SU-DHL-6 (cell line): ENCODE data around the gene DRP2.

Experiments used
- H2AFZ ChIP-seq: fragments of 200-600 bp; sonication (generic); 2 replicates; pipeline ENCODE4 v1.6.1; 2014; ENCODE audit warnings: low read depth, mild to moderate bottlenecking, moderate library complexity, mixed read lengths, antibody characterized with exemption, low read length; ENCODE audit not compliant: severe bottlenecking
- H3F3A ChIP-seq: fragments of 200-600 bp; shearing (Covaris generic); 2 replicates; pipeline ENCODE4 v1.6.0; 2016; ENCODE audit warnings: antibody characterized with exemption, mild to moderate bottlenecking; ENCODE audit not compliant: insufficient read depth
- H3K27ac ChIP-seq: fragments of 200-600 bp; sonication (generic); 2 replicates; pipeline ENCODE4 v1.5.1; 2016; ENCODE audit warnings: low read depth, mild to moderate bottlenecking, low read length, moderate library complexity, mixed read lengths
- H3K27me3 ChIP-seq: fragments of 200-600 bp; sonication (generic), shearing (Covaris generic); 2 replicates; pipeline ENCODE4 v1.6.0; 2014; ENCODE audit warnings: mild to moderate bottlenecking, low read length
- H3K36me3 ChIP-seq: fragments of 200-600 bp; sonication (generic); 2 replicates; pipeline ENCODE4 v1.6.1; 2014; ENCODE audit warnings: mild to moderate bottlenecking, low read length, mixed read lengths
- H3K4me2 ChIP-seq: fragments of 300-600, 200-600 bp; shearing (Covaris generic), sonication (generic); 2 replicates; pipeline ENCODE4 v1.6.0; 2014; ENCODE audit warnings: low read length, low read depth, mild to moderate bottlenecking; ENCODE audit not compliant: poor library complexity, severe bottlenecking
- H3K4me3 ChIP-seq: fragments of 200-600 bp; sonication (generic); 2 replicates; pipeline ENCODE4 v1.5.1; 2014; ENCODE audit warnings: antibody characterized with exemption, low read length, mild to moderate bottlenecking, mixed read lengths; ENCODE audit not compliant: insufficient read depth, poor library complexity, severe bottlenecking
- H3K79me2 ChIP-seq: fragments of 200-600 bp; sonication (generic); 2 replicates; pipeline ENCODE4 v1.6.1; 2014; ENCODE audit warnings: mild to moderate bottlenecking, low read length, moderate library complexity; ENCODE audit not compliant: insufficient read depth
- H3K9ac ChIP-seq: fragments of 200-600 bp; sonication (generic); 2 replicates; pipeline ENCODE4 v1.7.0; 2014; ENCODE audit warnings: mild to moderate bottlenecking, low read length
- H3K9me2 ChIP-seq: fragments of 200-600 bp; sonication (generic); replicated peaks from 2 replicates; pipeline ENCODE4 v1.6.1; 2014; ENCODE audit warnings: low read length; ENCODE audit not compliant: insufficient read depth
- H3K9me3 ChIP-seq: fragments of 200-600 bp; sonication (generic); 2 replicates; pipeline ENCODE4 v1.6.1; 2014; ENCODE audit warnings: low read length, mixed read lengths; ENCODE audit not compliant: insufficient read depth
- H4K20me1 ChIP-seq: fragments of 200-600 bp; sonication (generic); 2 replicates; pipeline ENCODE4 v1.6.1; 2014; ENCODE audit warnings: low read depth, mild to moderate bottlenecking, antibody characterized with exemption, low read length, moderate library complexity, mixed read lengths
- EZH2phosphoT487 ChIP-seq: fragments of 200-600 bp; sonication (generic), shearing (Covaris generic); conservative IDR thresholded peaks from 2 replicates; pipeline ENCODE4 v1.6.1; 2018; ENCODE audit warnings: mild to moderate bottlenecking, antibody characterized with exemption, low read length, moderate library complexity, mixed read lengths
- TF ChIP-seq, protein P1 (sequence below): fragments of 200-600 bp; sonication (generic); IDR thresholded peaks from one replicate; pipeline ENCODE4 v1.5.1; 2017; ENCODE audit warnings: antibody characterized with exemption, mild to moderate bottlenecking, low read length, moderate library complexity; ENCODE audit not compliant: insufficient read depth, poor library complexity, severe bottlenecking

Gene DRP2

DNA sequence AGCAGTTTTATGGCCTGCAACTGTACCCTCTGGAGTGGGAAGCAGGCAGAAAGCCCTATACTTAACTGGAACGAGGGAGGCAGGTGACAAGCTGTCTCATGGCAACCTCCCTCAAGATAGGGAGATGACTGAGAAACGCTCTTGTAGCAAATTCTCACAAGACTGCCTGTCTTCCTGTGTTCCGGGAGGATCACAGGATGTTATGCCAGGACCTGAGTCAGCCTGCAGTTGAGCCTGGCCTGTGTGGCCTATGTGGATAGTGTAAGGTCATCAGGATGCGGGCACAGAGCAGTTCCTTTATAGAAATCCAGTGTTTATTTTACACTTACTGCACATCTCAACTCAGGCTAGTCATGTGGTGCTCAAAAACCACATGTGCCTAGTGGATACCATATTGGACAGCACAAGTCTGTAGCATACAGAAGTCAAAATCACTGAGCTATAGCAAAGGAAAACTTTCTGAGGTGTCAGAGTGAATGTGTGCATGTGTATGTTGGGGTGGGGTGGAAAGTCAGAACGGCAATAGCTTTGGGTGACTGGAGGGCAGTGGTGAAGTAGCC, 46.4 kb downstream of the DRP2 start:
- no peaks in the 10 kb centered on the region for H3K36me3 ChIP-seq
- no peak overlapping the region for H2AFZ ChIP-seq
- H3K9me2 ChIP-seq, result no peaks in the 10 kb centered on the region
- no peaks in the 10 kb centered on the region for H3K27me3 ChIP-seq
- H3K4me2 ChIP-seq, result no peak overlapping the region
- H3K9ac ChIP-seq, result no peak overlapping the region
- H3K4me3 ChIP-seq, result no peak overlapping the region
- no peaks in the 10 kb centered on the region for H3F3A ChIP-seq
- no peaks in the 10 kb centered on the region for H3K9me3 ChIP-seq
- H3K79me2 ChIP-seq, result no peaks in the 10 kb centered on the region
- no peaks in the 10 kb centered on the region for H4K20me1 ChIP-seq
- no peak overlapping the region for H3K27ac ChIP-seq
- no peak for TF ChIP-seq EZH2phosphoT487
- TF ChIP-seq, protein P1, sequence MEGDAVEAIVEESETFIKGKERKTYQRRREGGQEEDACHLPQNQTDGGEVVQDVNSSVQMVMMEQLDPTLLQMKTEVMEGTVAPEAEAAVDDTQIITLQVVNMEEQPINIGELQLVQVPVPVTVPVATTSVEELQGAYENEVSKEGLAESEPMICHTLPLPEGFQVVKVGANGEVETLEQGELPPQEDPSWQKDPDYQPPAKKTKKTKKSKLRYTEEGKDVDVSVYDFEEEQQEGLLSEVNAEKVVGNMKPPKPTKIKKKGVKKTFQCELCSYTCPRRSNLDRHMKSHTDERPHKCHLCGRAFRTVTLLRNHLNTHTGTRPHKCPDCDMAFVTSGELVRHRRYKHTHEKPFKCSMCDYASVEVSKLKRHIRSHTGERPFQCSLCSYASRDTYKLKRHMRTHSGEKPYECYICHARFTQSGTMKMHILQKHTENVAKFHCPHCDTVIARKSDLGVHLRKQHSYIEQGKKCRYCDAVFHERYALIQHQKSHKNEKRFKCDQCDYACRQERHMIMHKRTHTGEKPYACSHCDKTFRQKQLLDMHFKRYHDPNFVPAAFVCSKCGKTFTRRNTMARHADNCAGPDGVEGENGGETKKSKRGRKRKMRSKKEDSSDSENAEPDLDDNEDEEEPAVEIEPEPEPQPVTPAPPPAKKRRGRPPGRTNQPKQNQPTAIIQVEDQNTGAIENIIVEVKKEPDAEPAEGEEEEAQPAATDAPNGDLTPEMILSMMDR, result no peak

DNA sequence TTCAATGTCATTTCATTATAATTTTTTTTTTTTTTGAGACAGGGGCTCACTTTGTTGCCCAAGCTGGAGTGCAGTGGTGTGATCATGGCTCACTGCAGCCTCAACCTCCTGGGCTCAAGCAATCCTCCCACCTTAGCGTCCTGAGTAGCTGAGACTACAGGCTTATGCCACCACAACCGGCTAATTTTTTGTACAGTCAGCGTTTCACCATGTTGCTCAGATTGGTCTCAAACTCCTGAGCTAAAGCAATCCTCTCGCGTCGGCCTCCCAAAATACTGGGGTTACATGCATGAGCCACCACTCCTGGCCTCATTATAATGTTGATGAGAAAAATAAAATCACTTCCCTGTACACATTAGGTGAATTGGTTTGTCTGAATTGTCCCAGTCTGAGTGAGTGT, 54.6 kb downstream of the DRP2 start:
- Histone ChIP-seq H3K4me2 (no peak overlapping the region), H2AFZ (no peak overlapping the region), H4K20me1 (no peaks in the 10 kb centered on the region), H3K79me2 (no peaks in the 10 kb centered on the region), H3K4me3 (no peak overlapping the region), H3K27ac (no peak overlapping the region), H3K9ac (no peak overlapping the region), H3K9me2 (no peaks in the 10 kb centered on the region), H3F3A (no peaks in the 10 kb centered on the region), H3K27me3 (no peaks in the 10 kb centered on the region), H3K36me3 (no peaks in the 10 kb centered on the region), H3K9me3 (no peaks in the 10 kb centered on the region)
- TF ChIP-seq, protein P1, result no peak
- TF ChIP-seq EZH2phosphoT487, result no peak

DNA sequence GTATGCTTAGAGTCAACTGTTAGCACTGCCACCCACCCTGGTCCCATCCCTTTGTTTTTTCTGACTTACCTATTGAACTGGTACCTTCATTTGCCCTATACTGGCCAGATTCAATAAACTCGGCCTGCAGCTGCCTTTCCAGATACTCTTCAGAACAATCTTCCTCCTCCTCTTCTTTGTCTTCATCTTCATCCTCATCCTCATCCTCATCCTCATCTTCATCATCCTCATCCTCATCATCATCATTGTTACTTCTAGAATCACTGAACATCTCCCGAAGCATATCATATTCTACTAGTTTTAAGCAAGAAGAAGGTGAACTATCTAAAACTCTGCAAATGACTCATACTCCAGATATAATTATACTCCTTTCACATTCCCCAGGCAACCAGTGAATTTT, 56.7 kb downstream of the DRP2 start:
- Histone ChIP-seq H3K36me3 (no peaks in the 10 kb centered on the region), H3K9me2 (no peaks in the 10 kb centered on the region)

More for the DNA sequence above, 56.7 kb downstream of the DRP2 start:
- Histone ChIP-seq H3K4me3 (no peak overlapping the region), H3K27me3 (no peaks in the 10 kb centered on the region), H3F3A (no peaks in the 10 kb centered on the region), H3K9ac (no peak overlapping the region), H2AFZ (no peak overlapping the region), H3K4me2 (no peak overlapping the region), H3K27ac (no peak overlapping the region), H4K20me1 (no peaks in the 10 kb centered on the region), H3K9me3 (no peaks in the 10 kb centered on the region), H3K79me2 (no peaks in the 10 kb centered on the region)
- TF ChIP-seq, protein P1, result no peak
- no peak for TF ChIP-seq EZH2phosphoT487
